Measurements from ENCODE around the gene SRP68.
"Not testable (repeated sequence)": the region's sequence is repeated elsewhere in the genome, so short reads cannot be mapped to it uniquely, and the experiment has no call there.

Gene SRP68

GRCh38 chr17:76077584-76078110, 5.3 kb upstream of the SRP68 start:
- no peak for DNase-seq (ENCODE audit: extremely low read depth in 1 of 2, low read depth in 1 of 2)

DNA sequence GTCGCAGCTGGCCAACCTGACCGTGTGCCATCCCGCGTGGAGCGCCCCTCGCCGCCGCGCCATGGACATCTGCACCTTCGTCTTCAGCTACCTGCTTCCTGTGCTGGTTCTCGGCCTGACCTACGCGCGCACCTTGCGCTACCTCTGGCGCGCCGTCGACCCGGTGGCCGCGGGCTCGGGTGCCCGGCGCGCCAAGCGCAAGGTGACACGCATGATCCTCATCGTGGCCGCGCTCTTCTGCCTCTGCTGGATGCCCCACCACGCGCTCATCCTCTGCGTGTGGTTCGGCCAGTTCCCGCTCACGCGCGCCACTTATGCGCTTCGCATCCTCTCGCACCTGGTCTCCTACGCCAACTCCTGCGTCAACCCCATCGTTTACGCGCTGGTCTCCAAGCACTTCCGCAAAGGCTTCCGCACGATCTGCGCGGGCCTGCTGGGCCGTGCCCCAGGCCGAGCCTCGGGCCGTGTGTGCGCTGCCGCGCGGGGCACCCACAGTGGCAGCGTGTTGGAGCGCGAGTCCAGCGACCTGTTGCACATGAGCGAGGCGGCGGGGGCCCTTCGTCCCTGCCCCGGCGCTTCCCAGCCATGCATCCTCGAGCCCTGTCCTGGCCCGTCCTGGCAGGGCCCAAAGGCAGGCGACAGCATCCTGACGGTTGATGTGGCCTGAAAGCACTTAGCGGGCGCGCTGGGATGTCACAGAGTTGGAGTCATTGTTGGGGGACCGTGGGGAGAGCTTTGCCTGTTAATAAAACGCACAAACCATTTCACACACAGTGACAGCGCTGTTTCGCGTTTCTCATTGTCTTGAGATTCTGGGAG, 4.7 kb upstream of the SRP68 start:
- no peak for DNase-seq (ENCODE audit: extremely low read depth in 1 of 2, low read depth in 1 of 2)

- DNase-seq (ENCODE audit: extremely low read depth in 1 of 2, low read depth in 1 of 2), result no peak
These were observed 3.9 kb upstream of the SRP68 start for GRCh38 chr17:76076146-76076764.

- no peak for DNase-seq (ENCODE audit: extremely low read depth in 1 of 2, low read depth in 1 of 2)
These were observed 3.2 kb upstream of the SRP68 start for GRCh38 chr17:76075364-76076145.

DNA sequence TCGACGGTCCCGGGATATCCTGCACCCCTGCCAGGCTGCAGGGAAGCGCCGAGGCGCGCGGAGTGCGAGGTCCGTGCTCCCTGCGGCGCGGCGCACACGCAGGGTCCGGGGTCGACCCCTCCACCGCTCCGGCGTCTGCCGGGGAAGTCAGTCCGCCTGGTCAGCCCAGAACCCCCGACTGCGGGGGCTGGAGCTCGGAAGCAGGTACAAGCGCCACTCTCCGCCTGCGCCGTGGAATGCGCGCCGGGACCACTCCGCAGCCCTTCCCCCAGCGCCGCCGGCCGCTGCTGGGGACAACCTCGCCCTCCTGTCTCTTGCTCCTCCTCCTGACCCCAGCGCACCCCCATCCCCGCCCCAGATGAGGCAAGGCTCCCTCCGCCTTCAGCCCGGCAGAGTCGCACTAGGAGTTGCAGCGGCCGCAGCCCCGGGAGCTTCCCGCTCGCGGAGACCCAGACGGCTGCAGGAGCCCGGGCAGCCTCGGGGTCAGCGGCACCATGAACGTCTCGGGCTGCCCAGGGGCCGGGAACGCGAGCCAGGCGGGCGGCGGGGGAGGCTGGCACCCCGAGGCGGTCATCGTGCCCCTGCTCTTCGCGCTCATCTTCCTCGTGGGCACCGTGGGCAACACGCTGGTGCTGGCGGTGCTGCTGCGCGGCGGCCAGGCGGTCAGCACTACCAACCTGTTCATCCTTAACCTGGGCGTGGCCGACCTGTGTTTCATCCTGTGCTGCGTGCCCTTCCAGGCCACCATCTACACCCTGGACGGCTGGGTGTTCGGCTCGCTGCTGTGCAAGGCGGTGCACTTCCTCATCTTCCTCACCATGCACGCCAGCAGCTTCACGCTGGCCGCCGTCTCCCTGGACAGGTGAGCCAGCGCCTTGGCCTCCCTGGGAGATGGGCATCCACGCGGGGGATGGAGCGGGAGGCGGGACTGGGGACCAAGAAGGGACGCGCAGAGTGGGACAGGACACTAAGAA, 2.4 kb upstream of the SRP68 start, which contains the start of gene GALR2:
Gene GALR2 (plus strand): TSS at position 392 of the 974 bp plus-strand sequence. CDS start 103 bp downstream, at position 495.
- DNase-seq (ENCODE audit: extremely low read depth in 1 of 2, low read depth in 1 of 2), result no peak

DNA sequence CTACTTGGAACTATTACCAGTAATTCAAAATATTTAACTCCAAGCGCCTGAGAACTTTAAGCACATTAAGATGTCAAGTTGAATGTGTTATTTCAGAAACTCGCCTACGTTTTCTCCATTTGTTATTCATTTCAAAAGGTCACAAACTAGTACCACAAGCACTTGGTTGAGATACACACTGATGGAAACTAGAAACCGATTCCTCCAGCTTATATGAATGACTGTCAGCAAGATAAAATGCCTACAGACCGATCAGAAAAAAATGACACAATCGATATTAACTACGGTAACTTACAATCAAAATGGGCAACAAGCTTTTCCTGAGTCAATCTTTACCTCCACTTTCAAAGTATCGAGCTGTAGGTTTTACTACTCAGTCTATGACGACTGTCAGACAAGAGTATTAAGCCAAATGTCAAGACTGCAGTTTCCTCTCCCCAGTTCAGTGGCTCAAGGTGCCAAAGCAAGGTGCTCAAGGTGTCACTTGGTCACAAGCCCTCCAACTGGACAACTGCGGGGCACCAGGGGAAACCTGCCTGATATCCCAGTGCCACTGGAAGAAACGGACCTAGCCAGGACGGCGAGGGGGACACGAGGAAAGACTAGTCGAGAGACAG, 678 bp downstream of the SRP68 start:
- DNase-seq (ENCODE audit: extremely low read depth in 1 of 2, low read depth in 1 of 2), result no peak

DNA sequence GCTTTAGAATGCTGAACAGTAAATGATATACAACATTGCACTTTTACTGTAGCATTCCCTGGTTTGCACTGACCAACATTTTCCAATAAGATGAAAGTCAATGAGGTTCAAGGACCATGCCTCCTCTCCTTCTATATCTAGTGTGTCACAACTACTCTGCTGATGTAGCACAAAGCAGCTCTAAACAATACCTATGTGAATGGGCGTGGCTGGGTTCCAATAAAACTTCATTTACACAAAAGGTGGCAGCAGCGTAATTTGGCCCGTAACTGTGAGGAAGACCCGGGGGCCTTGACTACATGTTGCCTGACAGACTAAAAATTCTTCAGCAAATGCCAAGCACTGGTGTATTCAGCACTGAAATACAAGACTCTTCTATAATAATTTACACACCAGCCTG, 6.5 kb downstream of the SRP68 start:
- DNase-seq (ENCODE audit: extremely low read depth in 1 of 2, low read depth in 1 of 2), result no peak

- DNase-seq (ENCODE audit: extremely low read depth in 1 of 2, low read depth in 1 of 2), result no peak
These were observed 8.3 kb downstream of the SRP68 start for GRCh38 chr17:76063875-76064546.

DNA sequence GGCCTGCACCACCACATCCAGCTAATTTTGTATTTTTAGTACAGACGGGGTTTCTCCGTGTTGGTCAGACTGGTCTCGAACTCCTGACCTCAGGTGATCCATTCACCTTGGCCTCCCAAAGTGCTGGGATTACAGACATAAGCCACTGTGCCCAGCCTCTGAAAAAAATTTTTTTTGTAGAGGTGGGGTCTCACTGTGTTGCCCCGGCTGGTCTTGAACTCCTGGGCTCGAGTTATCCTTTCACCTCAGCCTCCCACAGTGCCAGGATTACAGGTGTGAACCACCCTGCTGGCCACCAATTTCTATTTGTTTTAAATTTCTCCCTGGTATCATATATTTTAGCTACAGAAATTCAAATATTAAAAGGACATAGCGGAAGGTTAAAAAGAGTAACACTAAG, 14.1 kb downstream of the SRP68 start:
- DNase-seq (ENCODE audit: extremely low read depth in 1 of 2, low read depth in 1 of 2), result not testable (repeated sequence)

GRCh38 chr17:76056882-76057281, 15.4 kb downstream of the SRP68 start:
- DNase-seq (ENCODE audit: extremely low read depth in 1 of 2, low read depth in 1 of 2), result no peak

- no peak for DNase-seq (ENCODE audit: extremely low read depth in 1 of 2, low read depth in 1 of 2)
These were observed 18.2 kb downstream of the SRP68 start for GRCh38 chr17:76054112-76054476.

GRCh38 chr17:76053246-76054111, 18.8 kb downstream of the SRP68 start:
- no peak for DNase-seq (ENCODE audit: extremely low read depth in 1 of 2, low read depth in 1 of 2)

- no peak for DNase-seq (ENCODE audit: extremely low read depth in 1 of 2, low read depth in 1 of 2)
These were observed 20.8 kb downstream of the SRP68 start for GRCh38 chr17:76051561-76051960.

GRCh38 chr17:76050538-76051467, 21.5 kb downstream of the SRP68 start:
- no peak for DNase-seq (ENCODE audit: extremely low read depth in 1 of 2, low read depth in 1 of 2)

DNA sequence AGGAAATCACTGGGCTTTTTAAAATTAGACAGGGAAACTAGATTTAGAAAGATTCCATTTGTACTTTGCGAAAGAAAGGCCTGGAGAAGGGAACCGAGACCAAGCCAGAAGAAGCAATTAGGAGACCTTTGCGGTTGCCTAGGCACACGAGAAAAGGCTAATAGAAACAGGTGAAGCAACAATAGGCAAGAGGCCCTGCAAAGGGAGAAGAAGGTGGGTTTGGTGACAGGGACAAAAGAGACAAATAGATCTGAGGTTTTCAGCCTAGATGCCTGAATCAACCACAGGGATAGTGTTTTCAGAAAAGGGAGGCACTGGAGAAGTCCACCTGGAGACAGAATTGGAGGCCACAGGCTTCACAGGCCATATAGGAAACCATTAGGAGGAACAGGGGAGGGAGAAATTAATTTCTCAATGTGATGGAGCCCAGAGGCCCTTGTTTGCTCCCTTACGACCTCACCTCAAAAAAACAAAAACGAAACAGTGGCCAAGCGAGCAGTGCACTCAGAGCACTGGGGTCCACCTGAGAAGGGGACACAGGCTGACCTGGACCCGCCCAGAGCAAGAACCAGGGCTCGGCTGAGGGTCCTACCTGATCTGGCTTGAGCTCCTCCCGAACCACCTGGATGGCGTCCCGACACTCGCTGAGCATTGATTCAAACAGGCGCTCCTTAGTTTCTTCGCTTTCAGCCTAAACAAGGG, 22.3 kb downstream of the SRP68 start:
- DNase-seq (ENCODE audit: extremely low read depth in 1 of 2, low read depth in 1 of 2), result no peak

GRCh38 chr17:76049239-76049638, 23.1 kb downstream of the SRP68 start:
- DNase-seq (ENCODE audit: extremely low read depth in 1 of 2, low read depth in 1 of 2), result no peak

- DNase-seq (ENCODE audit: extremely low read depth in 1 of 2, low read depth in 1 of 2), result no peak
These were observed 23.6 kb downstream of the SRP68 start for GRCh38 chr17:76048711-76049110.
